GM18526 (cell line): ENCODE data around the gene NOS3.

Experiments used
- POLR2A ChIP-seq: IDR thresholded peaks from 3 replicates; pipeline ENCODE4 v1.6.1; 2011; ENCODE audit not compliant: insufficient read length; ENCODE audit errors: extremely low read depth

NOS3 gene

GRCh38 chr7:150998341-150998740, 7.5 kb downstream of the NOS3 start:
- TF ChIP-seq POLR2A, result no peak

GRCh38 chr7:150999001-150999400, 8.2 kb downstream of the NOS3 start:
- TF ChIP-seq POLR2A, result no peak

DNA sequence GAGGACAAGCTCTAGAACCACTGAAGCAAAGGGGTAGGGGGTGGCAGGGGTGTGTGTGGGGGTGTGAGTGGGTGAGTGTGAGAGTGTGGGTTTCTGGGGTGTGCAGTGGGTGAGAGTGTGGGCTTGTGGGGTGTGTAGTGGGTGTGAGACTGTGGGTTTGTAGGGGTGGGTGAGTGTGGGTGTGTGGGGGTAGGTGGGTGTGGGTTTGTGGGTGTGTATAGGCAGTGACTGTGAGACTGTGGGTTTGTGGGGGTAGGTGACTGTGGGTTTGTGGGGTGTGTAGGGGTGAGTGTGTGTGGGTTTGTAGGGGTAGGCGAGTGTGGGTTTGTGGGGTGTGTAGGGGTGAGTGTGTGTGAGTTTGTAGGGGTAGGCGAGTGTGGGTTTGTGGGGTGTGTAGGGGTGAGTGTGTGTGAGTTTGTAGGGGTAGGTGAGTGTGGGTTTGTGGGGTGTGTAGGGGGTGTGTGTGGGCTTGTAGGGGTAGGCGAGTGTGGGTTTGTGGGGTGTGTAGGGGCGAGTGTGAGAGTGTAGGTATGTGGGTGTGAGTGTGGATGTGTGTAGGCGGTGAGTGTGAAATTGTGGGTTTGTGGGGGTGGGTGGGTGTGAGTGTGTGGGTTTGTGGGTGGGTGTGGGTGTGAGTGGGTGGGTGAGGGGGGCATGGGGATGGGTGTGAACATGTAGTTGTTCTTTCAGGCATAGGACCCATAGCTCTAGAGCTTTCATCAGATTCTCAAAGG, 8.8 kb downstream of the NOS3 start:
- TF ChIP-seq POLR2A, result no peak

- no peak for TF ChIP-seq POLR2A
Observed at GRCh38 chr7:151000897-151001495, 10.2 kb downstream of the NOS3 start.

DNA sequence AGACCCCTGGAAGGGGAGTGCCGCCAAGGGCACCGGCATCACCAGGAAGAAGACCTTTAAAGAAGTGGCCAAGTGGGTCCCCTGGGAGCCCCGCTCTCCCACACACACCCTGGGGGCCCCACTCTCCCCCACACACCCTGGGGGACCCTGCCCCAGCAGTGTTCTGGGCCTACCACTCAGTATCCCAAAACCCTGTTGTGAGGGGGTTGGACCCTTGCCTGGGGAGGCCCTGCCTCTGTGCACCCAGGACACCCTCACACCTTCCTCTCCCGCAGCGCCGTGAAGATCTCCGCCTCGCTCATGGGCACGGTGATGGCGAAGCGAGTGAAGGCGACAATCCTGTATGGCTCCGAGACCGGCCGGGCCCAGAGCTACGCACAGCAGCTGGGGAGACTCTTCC, 10.7 kb downstream of the NOS3 start:
- TF ChIP-seq POLR2A, result no peak

DNA sequence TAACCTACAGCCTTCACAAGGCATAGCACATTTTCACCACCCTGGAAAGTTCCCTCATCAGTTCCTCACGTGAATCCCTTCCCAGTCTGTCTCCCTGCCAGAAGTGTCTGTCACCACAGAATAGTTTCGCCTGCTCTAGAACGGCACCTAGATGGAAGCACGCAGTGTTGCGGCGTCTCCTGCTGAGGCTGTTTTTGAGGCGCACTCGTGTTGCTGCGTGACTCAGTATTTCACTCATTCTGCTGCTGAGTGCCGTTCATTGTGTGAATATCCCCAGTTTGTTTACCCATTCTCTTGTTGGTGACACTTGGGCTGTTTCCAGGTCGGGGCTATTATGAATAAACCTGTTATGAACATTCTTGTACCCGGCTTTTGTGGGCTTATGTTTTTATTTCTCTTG, 12.8 kb downstream of the NOS3 start:
- TF ChIP-seq POLR2A, result no peak

DNA sequence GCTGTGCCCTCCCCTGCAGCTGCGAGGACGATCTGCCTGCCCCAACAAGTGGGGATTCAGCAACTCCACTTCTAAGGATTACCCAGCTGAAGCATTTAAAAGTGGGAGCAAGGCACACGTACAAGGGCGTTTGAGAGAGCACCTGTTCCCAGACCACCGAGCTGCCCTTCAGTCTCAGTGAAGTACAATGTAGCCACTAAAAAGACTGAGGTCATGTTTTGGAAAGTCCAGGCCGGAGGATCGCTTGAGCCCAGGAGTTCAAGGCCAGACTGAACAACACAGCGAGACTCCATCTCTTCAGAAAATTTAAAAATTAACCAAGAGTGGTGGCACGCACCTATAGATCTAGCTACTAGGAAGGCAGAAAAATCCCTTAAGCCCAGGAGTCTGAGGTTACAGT, 14.7 kb downstream of the NOS3 start:
- no peak for TF ChIP-seq POLR2A

DNA sequence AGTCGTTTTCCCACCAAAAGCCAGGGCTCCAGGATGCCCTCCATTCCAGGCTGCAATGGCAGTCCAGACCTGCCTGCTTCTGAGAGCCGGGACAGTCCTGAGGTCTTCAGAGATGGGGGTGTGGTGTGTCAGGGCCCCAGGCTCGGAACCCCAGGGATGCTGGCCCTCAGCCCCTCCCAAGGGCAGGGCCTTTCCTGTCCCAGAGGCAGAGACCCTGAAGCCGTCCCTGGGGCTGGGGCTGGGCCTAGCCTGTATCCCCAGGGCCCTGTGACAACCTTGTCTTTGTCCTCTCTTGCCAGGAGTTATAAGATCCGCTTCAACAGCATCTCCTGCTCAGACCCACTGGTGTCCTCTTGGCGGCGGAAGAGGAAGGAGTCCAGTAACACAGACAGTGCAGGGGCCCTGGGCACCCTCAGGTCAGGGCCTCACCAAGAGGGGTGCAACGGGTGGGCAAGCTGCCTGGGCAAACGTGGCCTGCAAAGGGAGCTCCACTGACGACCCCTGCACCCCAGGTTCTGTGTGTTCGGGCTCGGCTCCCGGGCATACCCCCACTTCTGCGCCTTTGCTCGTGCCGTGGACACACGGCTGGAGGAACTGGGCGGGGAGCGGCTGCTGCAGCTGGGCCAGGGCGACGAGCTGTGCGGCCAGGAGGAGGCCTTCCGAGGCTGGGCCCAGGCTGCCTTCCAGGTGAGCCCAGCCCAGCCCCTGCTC, 15.9 kb downstream of the NOS3 start:
- TF ChIP-seq POLR2A, result no peak

- no peak for TF ChIP-seq POLR2A
Observed at GRCh38 chr7:151007469-151007898, 16.7 kb downstream of the NOS3 start.

DNA sequence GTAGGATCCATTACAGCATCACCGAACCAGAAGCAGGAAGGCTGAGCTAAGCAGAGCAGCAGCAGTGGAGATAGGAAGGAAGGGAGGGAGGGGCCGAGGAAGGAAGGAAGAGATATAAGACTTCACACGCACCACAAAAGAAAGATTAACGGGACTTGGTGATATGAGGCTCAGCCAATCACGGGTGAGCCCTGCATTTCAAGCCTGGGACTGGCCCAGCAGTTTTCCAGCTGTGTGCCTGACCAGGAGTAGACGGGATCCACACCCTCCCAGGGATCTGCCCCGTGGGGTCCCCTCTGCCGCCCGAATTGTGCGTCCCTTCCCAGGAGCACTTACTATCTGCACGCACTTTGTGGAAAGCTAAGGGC, 17.3 kb downstream of the NOS3 start:
- TF ChIP-seq POLR2A, result no peak

DNA sequence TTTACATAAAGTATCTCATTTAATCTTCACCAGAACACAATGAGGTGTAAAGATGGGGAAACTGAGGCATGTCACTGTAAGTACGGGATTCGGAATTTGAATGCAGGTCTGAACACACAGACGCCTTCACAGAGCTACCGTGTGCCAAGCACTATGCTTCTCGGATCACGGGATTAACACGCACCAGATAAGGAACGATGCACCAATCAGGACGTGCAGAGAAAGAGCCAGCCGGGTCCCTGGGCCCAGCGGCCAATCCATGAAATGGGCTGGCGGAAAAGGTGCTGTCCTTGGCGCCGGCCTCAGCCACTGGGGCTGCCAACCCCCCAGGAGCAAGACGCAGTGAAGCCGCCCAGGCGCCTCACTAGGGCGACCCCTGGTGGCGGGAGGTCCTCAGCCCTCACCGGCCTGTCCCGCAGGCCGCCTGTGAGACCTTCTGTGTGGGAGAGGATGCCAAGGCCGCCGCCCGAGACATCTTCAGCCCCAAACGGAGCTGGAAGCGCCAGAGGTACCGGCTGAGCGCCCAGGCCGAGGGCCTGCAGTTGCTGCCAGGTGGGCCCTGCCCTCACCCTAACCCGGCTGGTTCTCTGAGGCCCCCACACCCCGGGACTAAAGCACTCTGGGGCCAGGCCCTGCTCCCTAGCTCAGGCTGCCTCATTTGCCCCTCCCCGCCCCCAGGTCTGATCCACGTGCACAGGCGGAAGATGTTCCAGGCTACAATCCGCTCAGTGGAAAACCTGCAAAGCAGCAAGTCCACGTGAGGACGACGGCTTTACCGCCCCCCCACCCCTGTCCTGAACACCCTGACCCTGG, 17.9 kb downstream of the NOS3 start:
- no peak for TF ChIP-seq POLR2A

- TF ChIP-seq POLR2A, result no peak
Observed at GRCh38 chr7:151009327-151010036, 18.7 kb downstream of the NOS3 start.

GRCh38 chr7:151010037-151010306, 19.2 kb downstream of the NOS3 start:
- no peak for TF ChIP-seq POLR2A

GRCh38 chr7:151010307-151011096, 19.7 kb downstream of the NOS3 start:
- TF ChIP-seq POLR2A, result no peak

DNA sequence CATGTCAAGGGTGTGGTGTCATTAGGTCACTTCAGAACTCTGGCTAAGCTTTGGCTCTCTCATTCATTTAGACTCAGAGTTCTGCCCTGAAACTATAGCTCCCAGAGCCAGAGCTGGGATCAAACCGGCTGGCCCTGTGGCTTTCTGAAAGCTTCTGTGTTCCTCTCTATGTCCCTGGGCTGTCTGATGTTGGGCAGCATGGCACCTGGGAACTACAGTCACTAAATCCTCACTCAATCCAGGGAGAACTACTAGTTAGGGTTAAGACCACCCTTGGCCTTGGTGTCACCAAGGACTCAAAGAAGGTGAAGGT, 20.2 kb downstream of the NOS3 start:
- TF ChIP-seq POLR2A, result no peak
